Myocyte (in vitro differentiated cells): ENCODE results near the gene ZC3H4. TPM values are rescaled to one million over a fixed set of nuclear protein-coding genes. Genes with fewer than 3 reads are reported as not detected.
"Not testable (repeated sequence)": the region's sequence is repeated elsewhere in the genome, so short reads cannot be mapped to it uniquely, and the experiment has no call there.

Experiments used
- DNase-seq: peaks from one replicate; pipeline ENCODE4 v3.0.0-alpha.2; 2012; ENCODE audit warnings: low read depth
- total RNA-seq: library from RNA; depleted of rRNA; stranded (reverse); fragments of >200 nt; gene quantifications from 2 replicates; pipeline ENCODE4 v1.2.3, GENCODE V29; 2014

ZC3H4 gene
- total RNA-seq, 1 donor from 2014 or later = 10.1 TPM

DNA sequence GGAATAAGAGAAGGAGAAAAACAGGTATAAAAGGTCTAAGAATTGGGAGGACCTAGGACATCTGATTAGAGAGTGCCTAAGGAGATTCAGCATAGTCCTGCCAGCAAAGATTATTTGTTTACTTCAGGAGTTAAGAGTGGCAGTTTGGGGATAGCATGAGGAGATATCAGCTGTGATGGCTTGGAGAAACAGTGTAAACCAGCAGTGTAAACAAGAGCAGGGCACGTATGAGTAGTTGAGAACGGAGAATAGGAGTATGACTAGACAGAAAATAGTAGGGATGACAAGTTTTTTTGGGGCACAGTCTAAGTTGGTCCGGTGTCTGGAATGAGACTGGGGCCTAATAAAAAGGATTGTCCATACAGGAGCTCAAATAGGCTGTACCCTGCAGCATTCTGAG, 63.0 kb downstream of the ZC3H4 start:
- DNase-seq = not testable (repeated sequence)

DNA sequence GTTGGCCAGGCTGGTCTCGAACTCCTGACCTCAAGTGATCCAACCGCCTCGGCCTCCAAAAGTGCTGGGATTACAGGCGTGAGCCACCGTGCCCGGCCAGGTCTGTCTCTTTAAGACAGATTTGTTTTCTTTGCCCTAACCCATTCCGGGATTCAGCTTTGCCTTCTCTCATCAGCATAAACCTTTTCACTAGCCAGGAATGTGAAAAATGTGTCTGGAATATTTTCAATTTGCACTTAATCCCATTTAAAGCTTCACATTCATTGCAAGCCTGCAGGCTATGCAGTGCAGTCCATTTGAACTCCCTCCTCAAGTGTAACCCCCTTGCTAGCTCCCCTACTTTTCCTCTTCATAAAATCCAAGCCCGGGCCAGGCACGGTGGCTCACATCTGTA, 64.3 kb downstream of the ZC3H4 start:
- DNase-seq = peak; percentile 43

DNA sequence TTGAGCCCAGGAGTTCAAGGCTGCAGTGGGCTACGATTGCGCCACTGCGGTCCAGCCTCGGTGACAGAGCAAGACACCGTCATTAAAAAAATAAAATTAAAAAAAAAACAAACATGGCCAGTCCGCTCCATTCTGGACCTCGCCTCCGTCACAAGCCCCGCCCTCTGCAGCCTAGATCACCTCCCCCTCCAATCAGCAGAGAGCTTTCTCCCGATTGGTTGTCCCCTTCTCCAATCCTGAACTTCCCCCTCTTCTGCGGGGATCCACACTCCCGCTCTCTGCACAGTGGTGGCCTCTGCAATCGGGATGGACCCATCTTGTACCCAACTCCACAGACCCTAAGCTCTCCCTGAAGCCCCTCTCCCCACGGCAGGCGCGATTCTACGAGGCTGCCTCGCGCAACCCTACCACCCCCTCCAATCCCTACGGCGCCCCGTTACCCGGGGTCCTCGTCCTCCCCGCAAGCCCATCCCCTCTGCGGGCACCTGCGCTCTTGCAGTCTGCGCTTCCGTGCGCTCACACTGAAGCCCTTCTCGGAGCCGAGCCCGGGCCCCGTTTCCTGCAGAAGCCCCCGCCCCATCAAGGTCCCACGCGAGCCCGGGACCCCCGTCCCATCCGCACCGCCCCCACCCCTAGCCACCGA, 65.7 kb downstream of the ZC3H4 start:
- peak; percentile 89 for DNase-seq

DNA sequence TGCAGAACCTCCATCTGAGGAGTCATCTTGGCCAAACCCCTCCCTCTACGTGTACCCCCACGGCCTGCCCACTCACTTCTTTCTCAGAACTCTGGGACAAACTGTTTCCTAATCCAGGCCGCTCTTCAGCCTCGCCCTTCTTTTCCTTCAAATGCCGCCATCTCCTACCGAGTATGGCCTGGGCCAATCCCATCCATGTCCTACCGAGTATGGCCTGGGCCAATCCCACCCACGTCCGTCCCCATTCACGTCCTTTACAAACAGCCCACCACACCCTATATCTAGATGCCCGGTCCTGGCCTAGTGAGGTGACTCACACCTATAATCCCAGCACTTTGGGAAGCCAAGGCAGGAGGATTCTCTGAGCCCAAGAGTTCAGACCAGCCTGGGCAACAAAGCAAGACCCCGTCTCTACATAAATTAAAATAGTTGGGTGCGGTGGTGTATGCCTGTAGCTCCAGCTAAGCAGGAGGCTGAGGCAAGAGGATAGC, 66.3 kb downstream of the ZC3H4 start:
- DNase-seq = no peak

DNA sequence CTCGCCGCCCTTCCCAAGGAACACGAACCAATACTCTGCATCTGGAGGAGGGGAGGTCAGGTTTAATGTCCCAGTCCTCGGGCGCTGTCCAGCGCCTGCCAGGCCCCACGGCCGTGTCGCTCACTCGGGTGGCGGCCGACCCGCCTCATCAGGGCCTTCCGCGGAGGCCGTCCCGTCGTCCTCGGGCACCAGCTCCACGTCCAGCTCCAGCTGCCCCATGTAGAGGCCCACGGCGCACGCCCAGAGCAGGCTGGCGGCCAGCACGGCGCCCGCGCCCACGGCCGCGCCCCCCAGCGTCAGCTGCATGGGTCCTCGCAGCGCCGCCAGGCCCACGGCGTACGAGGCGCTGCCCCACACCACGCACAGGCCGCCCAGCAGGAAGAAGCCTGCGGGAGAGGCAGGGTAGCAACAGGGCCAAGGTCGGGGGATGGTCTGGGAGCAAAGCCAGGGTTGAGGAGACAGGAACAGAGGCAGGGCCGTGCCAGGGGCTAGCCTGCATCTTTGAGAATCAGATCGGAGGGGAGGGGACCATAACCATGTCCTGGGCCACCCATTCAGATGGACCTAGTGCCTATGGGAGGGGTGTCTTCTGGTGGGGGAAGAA, 67.6 kb downstream of the ZC3H4 start:
- DNase-seq = no peak

DNA sequence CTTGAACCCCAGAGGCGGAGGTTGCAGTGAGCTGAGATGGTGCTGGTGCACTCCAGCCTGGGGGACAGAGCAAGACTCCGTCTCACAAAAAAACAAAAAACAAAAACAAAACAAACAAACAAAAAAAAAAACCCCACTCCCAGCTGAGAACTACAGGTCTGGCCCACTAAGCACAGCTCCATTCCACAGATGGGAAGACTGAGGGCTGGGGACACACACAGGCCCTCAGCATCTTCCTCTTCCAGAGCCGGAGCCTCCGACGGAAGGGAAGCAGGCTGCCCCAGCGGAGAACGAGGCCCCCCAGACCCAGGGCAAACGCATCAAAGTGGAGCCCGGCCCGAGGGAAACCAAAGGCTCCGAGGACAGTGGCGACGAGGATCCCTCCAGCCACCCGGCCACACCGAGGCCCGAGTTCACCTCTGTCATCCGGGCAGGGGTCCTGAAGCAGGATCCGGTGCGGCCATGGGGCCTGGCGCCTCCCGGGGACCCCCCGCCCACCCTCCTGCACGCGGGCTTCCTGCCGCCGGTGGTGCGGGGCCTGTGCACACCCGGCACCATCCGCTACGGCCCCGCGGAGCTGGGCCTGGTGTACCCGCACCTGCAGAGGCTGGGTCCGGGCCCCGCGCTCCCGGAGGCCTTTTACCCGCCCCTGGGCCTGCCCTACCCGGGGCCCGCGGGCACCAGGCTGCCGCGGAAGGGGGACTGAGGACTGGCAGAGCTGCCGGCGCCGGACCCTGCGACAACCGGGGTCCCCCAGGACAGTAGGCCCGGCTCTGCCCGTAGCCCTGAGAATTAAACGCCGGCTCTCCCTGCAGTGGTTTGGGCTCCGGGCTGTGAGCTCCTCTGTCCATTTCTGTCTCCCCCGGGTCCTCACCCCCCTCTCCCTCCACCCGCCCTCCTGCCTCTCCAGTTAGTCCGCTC, 68.4 kb downstream of the ZC3H4 start:
- DNase-seq = no peak

DNA sequence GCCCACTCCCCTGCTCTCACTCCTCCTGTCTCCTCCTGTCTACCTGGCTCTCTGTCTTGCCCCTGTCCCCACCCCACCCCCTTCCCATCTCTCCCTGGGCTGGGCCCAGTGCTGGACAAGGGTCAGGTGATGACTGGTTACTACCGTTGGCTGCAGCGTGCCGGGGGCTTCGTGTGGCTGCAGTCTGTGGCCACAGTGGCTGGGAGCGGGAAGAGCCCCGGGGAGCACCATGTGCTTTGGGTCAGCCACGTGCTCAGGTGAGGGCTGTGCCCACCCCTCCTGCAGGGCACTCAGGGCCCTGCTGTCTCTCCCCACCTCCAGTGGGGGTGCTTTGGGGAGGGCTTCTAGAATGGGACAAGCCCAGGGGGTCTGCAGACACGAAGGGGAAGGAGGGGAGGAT, 72.7 kb downstream of the ZC3H4 start:
- DNase-seq = no peak

DNA sequence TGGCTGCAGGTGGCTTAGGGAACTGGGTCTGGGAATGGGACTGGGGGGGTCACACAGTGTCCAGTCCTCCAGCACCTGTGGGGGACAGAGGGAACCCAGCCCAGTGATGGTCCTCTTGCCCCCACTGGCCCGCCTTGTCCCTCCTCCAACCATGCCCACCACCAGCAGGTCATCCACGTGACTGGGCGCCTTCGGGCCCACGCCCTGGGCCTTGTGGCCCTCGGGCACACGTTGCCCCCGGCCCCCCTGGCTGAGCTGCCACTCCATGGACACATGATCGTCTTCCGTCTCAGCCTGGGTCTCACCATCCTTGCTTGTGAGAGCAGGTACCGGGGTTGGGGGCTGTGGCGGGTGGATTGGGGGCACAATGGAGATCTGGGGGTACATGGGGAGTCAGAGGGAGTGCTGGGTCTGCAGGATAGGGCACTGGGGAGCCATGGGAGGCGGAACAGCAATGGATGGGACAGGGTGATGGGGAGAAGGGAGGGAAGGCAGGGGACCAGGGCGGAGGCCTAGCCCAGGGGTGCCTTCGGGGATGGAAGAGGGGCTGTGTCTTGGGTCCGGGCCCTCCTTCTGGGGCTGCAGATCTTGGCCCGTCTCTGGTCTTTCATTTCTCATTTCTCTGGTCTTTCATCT, 74.2 kb downstream of the ZC3H4 start:
- DNase-seq = no peak

DNA sequence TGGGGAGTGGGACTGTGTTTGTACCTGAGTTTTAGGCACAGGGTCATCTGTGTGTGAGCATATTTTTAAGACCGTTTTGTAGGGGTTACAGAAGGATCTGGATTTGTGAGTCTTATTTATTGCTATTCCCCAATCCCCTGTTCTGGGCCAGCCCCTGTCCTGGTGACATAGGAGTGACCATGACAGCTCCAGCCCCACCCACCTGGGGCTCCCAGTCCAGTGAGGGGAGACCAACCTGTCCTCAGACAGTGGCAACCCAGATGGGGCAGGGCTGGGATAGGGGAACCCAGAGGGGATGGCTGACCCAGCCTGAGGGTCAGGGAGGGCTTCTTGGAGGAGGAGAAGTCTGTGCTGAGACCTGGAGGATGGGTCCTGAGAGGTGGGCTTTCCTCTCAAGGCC, 75.8 kb downstream of the ZC3H4 start:
- no peak for DNase-seq

DNA sequence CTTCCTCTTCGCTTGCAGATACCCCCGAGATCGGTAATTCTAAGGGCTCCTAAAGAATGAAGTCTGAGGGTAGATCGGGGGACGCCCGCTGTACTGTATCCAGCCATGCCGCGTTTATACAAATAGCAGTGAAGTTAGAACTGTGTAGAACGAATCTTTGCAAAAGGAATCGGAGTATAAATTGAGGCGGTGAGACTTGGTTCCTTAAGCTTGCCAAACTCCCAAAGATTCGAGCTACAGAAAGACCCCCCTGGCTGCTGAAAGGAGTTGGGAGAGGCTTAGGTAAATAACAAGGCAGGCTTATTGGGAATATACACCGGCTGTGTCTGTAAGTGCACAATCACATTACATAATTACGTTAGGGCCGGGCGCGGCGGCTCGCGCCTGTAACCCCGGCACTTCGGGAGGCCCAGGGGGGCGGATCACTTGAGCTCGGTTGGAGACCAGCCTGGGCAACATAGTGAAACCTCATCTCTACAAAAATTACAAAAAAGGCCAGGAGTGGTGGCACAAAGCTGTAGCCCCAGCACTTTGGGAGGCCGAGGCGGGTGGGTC, 77.4 kb downstream of the ZC3H4 start:
- DNase-seq = no peak

DNA sequence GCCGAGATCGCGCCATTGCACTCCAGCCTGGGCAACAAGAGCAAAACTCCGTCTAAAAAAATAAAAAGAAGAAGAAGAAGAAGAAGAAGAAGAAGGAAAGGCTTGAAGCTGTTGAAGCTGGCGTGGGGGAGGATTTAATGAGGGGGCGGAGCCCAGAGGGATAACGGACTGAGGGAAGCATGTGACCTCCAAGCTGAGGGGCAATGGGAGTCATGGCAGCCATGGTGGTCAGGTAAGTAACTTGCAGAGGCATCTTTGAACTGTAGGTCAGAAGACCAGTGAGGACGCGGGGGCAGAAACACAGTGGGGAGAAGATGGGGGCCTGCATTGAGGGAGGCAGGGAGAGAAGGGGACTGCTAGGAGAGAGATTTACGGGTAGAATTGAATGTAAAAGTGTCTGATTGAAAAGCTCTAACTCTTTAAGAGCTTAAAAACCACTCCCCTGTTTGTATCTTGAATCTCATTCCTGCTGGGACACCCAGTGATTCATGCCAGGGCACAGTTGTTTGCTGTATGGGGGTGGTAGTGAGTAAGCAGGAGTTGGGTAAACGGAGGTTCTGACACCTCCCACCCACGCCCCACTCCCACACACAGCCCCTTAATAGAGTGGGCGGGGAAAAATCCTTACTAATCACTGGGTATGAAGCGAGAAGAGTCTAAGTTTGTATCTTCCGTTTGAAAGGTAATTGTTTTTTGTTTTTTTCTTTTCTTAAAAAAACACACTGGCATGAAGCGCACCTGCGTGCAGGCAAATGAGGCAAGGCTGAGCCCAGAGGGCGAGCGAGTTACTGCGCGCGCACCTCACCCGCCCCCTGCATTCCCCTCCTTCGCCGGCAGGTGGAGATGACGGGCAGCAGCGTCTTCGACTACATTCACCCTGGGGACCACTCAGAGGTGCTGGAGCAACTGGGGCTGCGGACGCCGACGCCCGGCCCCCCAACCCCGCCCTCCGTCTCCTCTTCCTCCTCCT, 78.2 kb downstream of the ZC3H4 start:
- peak; percentile 85 for DNase-seq

DNA sequence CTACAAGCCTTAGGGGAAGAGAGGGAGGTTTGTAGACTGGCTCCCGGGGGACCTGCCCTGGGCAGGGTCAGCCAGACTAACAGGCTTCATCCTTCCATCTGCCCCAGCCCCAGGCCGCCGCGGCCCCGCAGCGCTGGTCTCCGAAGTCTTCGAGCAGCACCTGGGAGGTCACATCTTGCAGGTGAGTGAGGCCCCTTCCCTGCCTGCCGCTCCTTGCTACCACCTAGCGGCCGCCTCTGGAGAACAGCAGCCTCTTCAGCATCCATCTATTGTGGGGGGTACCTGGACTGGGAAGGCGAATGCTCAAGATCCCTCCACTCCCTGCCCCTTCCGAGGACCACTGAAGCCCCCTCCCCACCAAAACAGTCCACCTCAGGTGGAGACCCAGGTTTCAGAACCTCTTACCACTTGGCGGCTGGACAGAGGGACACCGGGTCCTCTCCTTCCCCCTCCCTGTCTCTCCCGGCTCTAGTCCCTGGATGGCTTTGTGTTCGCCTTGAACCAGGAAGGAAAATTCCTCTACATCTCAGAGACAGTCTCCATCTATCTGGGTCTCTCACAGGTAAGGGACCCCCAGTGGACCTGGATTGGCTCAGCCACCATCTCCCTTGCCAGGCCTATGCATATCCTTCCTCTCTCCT, 81.3 kb downstream of the ZC3H4 start:
- DNase-seq = no peak

DNA sequence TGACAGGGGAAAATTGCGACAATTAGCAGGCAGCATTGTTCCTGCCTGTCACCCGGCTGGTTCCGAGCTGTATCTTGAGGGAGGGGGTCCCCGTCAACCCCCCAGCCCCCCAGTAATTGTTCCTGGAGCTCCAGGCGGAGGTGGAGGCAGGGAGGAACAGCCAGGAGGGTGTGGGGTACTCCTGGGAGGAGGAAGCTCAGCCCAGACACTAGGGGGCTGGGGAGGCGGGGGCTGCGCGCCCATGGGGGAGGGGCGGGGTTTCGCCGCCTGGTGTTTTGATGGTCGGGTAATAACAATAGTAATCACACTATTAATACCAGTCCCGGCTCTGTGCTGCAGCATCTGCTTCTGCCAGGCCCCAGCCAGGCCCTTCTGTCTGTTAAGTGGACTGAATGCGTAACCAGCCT, 85.4 kb downstream of the ZC3H4 start:
- no peak for DNase-seq

DNA sequence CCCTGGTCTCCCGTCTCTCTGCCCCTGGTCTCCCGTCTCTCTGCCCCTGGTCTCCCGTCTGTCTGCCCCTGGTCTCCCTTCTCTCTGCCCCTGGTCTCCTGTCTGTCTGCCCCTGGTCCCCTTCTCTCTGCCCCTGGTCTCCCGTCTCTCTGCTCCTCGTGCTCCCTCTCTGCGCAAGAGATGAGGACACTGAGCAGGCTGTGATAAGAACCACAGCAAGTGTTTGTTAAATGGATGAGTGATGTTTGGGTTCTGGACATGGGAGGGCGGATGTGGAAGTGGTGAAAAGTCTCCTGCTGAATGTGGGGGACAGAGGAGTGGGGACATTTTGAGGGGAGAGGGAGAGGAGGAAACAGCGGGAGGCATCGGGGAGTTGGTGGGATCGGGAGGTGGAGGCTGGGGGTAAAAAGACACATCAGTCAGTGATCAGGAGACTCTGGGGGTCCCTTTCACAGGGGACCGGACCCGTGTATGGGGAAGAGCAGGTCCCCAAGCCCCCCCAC, 85.9 kb downstream of the ZC3H4 start:
- DNase-seq = no peak

DNA sequence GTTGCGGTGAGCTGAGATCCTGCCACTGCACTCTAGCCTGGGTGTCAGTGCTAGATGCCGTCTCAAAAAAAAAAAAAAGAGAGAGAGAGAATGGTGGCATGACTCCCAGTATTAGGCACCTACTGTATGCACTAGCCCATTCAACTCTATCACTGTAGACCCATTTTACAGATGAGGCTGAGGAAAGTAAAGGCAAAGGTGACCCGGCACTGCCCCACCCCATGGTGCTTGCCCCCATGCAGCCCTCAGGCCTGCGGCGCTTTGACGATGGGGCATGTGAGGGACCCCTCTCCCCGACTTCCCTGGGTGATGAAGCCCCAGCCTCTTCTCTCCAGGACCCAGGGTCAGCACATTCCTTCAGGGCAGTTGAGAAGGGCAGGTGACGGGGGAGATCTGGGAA, 86.7 kb downstream of the ZC3H4 start:
- DNase-seq = no peak

DNA sequence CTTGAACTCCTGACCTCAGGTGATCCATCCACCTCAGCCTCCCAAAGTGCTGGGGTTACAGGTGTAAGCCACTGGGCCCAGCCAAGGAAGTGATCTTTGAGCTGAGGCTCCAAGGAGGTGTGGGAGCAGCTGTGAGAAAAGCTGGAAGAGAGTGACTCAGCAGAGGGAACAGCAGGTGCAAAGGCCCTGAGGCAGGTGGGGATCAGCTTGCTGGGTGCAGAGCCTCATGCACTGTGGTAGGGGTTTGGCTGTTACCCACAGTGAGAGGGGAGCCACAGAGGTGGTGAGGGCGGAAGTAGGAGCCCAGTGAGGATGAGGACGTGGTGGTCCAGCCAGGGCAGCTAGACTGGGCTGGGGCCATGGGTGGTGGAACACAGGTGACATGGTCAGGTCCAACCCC, 87.4 kb downstream of the ZC3H4 start:
- no peak for DNase-seq

DNA sequence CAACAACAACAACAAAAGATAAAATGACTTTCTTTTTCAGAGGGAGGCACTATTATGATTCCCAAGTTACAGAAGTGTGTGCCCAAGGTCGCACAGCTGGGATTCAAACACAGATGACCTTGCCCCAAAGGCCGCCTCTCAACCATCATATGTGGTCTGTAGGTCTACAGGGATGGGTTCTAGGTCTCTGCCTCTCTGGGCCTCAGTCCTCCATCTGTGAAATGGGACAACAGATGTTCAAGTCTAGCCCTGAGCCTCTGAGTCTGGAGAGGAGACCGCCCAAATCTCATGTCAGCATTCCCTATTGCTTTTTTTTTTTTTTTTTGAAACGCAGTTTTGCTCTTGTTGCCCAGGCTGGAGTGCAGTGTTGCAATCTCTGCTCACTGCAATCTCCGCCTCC, 89.1 kb downstream of the ZC3H4 start:
- DNase-seq = no peak

DNA sequence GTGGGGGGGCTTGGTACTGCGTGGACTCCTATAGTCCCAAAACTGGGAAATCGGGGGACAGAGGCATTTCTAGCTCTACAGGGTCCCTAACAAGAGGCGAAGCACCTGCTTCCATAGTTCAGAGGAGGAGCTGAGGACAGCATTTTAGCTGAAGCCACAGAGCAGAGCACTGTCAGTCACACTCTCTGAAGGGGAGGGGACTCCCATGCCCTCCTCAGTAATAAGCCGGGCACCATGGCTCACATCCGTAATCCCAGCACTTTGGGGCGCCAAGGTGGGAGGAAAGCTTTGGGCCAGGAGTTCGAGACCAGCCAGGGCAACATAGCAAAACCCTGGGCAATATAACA, 90.2 kb downstream of the ZC3H4 start:
- no peak for DNase-seq
